ENCODE data around the gene COL1A1. TPM values are rescaled to one million over a fixed set of nuclear protein-coding genes. Genes with fewer than 3 reads are reported as not detected.

COL1A1 gene
- total and polyA plus RNA-seq, 9 donors = 71.2 to 1,087 (median 523) TPM

DNA sequence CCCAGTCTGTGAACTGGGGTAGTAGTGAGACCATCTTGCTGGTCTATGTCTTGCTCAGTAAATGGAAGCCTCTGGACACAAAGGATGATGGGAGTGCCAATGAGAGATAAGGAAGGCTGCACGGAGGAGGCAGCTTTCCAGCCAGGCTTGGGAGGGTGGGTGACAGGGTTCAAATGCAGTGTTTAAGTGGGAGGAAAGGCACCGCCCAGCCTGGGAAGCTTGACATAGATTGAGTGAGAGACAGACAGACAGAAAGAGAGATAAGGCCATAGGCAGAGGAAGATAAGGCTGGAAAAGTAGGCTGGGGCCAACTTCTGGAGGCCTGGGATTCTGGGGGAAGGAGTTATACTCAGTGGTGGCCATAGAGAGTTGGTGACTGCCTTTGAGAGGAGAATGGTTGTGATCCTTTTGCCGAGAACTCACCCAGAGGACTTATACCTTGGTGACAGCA is 7.2 kb upstream of the COL1A1 start:
- no peaks in the 10 kb centered on the region for H3K27me3 ChIP-seq
- H3K9me3 ChIP-seq = no peaks in the 10 kb centered on the region
- peaks cover 44% of the 10 kb centered on the region for H3K4me1 ChIP-seq (ENCODE audit: insufficient read depth)
- peak; percentile 11 to 42 (median 35) for DNase-seq
- H3K4me3 ChIP-seq = no peak overlapping the region
- peak overlapping the region; percentile 40 to 95 for H3K27ac ChIP-seq
- no peaks in the 10 kb centered on the region for H3K36me3 ChIP-seq
- intact Hi-C loops (cut with DNase I) = no loop called here
- WGBS, 3 donors = 63 to 72% (median 65%) methylated on average over 3 of the region's 3 CpGs
- no peak for TF ChIP-seq POLR2A (IDR thresholded peaks at IDR 0.05)
- TF ChIP-seq EP300 (IDR thresholded peaks at IDR 0.05) = no peak

DNA sequence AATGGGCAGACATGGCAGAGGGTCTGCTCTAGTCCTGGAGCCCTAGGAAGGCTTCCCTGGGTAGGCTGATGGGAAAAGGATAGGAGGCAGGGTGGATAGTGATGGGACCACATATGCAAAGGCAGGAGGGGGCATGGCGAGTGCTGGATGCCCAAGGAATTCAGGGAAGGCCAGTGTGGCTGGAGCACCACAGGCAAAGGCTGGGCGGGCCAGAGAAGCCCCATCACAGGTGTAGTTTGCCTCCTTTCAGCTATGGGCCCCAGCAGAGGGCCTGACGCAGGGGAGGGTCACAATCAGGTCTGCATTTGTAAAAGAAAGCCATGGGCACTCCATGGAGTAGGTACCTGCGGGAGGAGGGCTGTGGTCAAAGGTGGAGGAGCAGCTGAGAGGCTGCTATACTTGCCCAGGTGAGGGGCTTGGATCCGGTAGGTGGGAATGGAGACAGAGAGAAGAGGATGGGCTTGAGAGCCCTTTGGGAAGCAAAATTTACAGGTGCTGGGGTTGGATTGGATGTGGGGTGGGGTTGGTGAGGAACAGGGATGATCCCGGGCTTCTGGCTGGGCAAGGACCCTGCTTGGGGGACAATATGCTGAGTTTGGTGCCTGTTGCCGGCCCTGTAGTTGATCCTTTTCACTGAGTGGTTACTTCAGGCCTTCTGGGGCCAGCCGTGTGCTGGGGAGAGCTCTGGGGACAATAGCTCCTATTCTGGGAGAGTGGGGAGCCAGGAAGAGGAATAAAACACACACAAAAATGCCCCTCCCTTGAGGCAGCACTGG is 6.5 kb upstream of the COL1A1 start:
- WGBS, 3 donors = 87 to 90% (median 89%) methylated on average over 8 of the region's 8 CpGs
- Histone ChIP-seq H3K27ac (peak overlapping the region; percentile 40 to 95), H3K9me3 (no peaks in the 10 kb centered on the region), H3K4me1 (ENCODE audit: insufficient read depth) (peaks cover 48% of the 10 kb centered on the region), H3K27me3 (no peaks in the 10 kb centered on the region), H3K4me3 (no peak overlapping the region), H3K36me3 (no peaks in the 10 kb centered on the region)
- no peak for TF ChIP-seq EP300 (IDR thresholded peaks at IDR 0.05)
- TF ChIP-seq, protein P1, sequence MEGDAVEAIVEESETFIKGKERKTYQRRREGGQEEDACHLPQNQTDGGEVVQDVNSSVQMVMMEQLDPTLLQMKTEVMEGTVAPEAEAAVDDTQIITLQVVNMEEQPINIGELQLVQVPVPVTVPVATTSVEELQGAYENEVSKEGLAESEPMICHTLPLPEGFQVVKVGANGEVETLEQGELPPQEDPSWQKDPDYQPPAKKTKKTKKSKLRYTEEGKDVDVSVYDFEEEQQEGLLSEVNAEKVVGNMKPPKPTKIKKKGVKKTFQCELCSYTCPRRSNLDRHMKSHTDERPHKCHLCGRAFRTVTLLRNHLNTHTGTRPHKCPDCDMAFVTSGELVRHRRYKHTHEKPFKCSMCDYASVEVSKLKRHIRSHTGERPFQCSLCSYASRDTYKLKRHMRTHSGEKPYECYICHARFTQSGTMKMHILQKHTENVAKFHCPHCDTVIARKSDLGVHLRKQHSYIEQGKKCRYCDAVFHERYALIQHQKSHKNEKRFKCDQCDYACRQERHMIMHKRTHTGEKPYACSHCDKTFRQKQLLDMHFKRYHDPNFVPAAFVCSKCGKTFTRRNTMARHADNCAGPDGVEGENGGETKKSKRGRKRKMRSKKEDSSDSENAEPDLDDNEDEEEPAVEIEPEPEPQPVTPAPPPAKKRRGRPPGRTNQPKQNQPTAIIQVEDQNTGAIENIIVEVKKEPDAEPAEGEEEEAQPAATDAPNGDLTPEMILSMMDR (IDR thresholded peaks at IDR 0.05) = no peak
- TF ChIP-seq POLR2A (IDR thresholded peaks at IDR 0.05) = no peak
- intact Hi-C loops (cut with DNase I) = no loop called here
- DNase-seq = peak; percentile 12 to 43 (median 34)

DNA sequence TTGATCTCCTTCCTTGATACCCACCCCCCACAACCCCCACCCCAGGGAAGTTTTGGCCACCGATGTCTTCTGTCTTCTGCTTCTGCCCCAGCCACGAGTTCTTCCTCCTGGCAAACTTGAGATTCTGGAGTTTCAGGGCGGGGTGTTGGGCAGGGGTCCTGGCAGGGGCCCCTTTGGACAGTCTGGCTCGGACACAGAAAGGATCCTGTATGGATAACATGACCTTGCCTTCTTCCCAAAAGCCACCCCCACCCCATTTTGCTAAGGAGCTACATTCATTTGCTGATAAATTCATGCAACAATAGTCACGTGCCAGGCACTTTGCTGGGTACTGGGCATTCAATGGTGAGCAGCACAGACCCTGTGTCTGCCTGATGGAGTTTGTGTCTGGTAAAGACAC is 5.9 kb upstream of the COL1A1 start:
- intact Hi-C loops (cut with DNase I) = no loop called here
- WGBS, 3 donors = 15 to 34% (median 25%) methylated on average over 5 of the region's 5 CpGs

DNA sequence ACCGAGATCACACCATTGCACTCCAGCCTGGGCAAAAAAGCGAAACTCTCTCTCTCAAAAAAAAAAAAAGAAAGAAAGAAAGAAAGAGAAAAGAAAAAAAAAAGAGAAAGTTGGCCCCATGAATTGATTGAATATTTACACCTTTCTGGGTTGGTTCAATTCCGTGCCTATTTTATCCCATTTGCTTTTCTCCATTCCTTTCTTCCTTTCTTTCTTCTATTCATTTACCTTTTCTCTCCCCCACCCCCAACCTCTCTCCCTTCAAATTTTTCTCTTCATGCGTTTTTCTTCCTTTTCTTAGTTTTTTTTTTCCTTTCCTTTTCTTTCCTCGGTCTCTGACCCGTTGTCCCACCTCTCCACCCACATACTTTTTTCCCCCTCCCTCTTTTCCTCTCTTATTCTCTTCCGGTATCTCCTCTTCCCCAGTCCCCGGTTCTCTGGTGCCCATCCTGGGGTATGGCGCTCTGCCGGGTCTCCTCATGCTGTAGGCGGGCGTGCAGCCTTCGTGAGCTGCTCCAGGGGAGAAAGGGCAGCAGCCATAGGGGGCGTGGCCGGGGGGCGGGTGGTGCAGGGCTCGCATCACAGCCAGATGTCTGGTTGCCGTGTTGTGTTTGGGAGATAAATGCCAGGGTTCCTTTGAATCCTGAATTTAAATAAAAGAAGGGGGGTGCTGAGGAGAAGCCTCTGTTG is 5.3 kb upstream of the COL1A1 start:
- no peak overlapping the region for H3K4me3 ChIP-seq
- H3K4me1 ChIP-seq (ENCODE audit: insufficient read depth) = peaks cover 43% of the 10 kb centered on the region
- no peaks in the 10 kb centered on the region for H3K27me3 ChIP-seq
- H3K36me3 ChIP-seq = no peaks in the 10 kb centered on the region
- intact Hi-C loops (cut with DNase I) = no loop called here
- peak; percentile 75 to 87 (median 85) for DNase-seq
- no peaks in the 10 kb centered on the region for H3K9me3 ChIP-seq
- peak overlapping the region; percentile 70 to 95 for H3K27ac ChIP-seq
- TF ChIP-seq, protein P1 (IDR thresholded peaks at IDR 0.05) = no peak
- no peak for TF ChIP-seq EP300 (IDR thresholded peaks at IDR 0.05)
- TF ChIP-seq POLR2A (IDR thresholded peaks at IDR 0.05) = no peak
- WGBS, 3 donors = 14 to 17% (median 14%) methylated on average over 18 of the region's 18 CpGs

More for the DNA sequence above, 5.9 kb upstream of the COL1A1 start:
- H3K27me3 ChIP-seq = no peaks in the 10 kb centered on the region
- peak overlapping the region; percentile 70 to 95 for H3K27ac ChIP-seq
- H3K9me3 ChIP-seq = no peaks in the 10 kb centered on the region
- no peak for TF ChIP-seq POLR2A (IDR thresholded peaks at IDR 0.05)
- H3K4me1 ChIP-seq (ENCODE audit: insufficient read depth) = peaks cover 48% of the 10 kb centered on the region
- H3K4me3 ChIP-seq = no peak overlapping the region
- H3K36me3 ChIP-seq = no peaks in the 10 kb centered on the region
- DNase-seq = peak; percentile 19 to 46 (median 32)

DNA sequence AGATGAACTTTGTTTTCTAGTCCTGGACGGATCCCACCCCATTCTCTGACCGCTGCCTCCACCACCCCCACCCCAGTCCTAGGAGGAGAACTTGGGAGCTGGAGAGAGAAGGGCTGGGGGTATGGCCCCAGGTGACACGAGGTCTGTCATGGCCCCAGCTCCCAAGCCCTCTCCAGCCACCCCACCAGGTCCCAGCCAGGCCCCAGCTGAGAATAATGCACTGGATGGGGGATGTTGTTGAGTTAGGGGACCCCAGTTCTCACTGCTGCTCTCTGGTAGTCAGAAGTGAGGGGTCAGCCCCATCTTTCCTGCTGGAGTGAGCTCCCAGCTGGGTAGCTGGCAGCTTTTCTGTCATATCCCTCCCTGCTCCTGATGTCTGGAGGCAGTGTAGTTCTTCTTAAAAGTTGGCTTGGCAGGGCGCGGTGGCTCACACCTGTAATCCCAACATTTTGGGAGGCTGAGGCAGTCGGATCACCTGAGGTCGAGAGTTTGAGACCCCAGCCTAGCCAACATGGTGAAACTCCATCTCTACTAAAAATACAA is 4.6 kb upstream of the COL1A1 start:
- TF ChIP-seq EP300 (IDR thresholded peaks at IDR 0.05) = no peak
- no peak for TF ChIP-seq POLR2A (IDR thresholded peaks at IDR 0.05)
- TF ChIP-seq, protein P1 (IDR thresholded peaks at IDR 0.05) = no peak
- peak; percentile 20 to 42 (median 28) for DNase-seq
- no peaks in the 10 kb centered on the region for H3K9me3 ChIP-seq
- peak overlapping the region; percentile 70 to 95 for H3K27ac ChIP-seq
- intact Hi-C loops (cut with DNase I) = no loop called here
- H3K4me1 ChIP-seq (ENCODE audit: insufficient read depth) = peaks cover 43% of the 10 kb centered on the region
- H3K27me3 ChIP-seq = no peaks in the 10 kb centered on the region
- WGBS, 3 donors = 67 to 71% (median 68%) methylated on average over 7 of the region's 7 CpGs
- no peaks in the 10 kb centered on the region for H3K36me3 ChIP-seq
- H3K4me3 ChIP-seq = no peak overlapping the region

All from ovary (tissue), 9 donors.